A673 (cell line): Measurements from ENCODE around the gene SERAC1.

Source experiments
- CTCF ChIP-seq: fragments of 300-800, 200-600 bp; sonication (generic); conservative IDR thresholded peaks from 2 replicates; pipeline ENCODE4 v1.5.1; 2017; ENCODE audit warnings: low read depth, mild to moderate bottlenecking, antibody characterized with exemption, low read length, moderate library complexity, mixed read lengths
- EZH2 ChIP-seq: fragments of 200-600 bp; sonication (generic); IDR thresholded peaks from 2 replicates; pipeline ENCODE4 v1.6.1; 2017; ENCODE audit warnings: borderline replicate concordance, low read depth, mild to moderate bottlenecking, mixed read lengths, antibody characterized with exemption, low read length; ENCODE audit not compliant: poor library complexity, severe bottlenecking

GRCh38 chr6:158157064-158157764 is 10.8 kb downstream of the SERAC1 start:
- TF ChIP-seq EZH2 (no peak), CTCF (no peak)
